Cardiac septum (tissue), 1 donor: ENCODE results near the gene BIRC2. TPM values are rescaled to one million over a fixed set of nuclear protein-coding genes. Genes with fewer than 3 reads are reported as not detected.

Source experiments
- DNase-seq: peaks from one replicate; pipeline ENCODE4 v3.0.0-alpha.2; 2020; ENCODE audit warnings: low spot score
- intact Hi-C: fragments of 100-400 bp; cut with DNase I; formaldehyde crosslinking; loops from one replicate; pipeline ENCODE4 v1.14.0; 2022
- total RNA-seq: library from RNA; stranded (reverse); fragmentation: NEBNext Ultra II Directional; extraction: Animal tissue kit (Norgen Biotek cat#: 25700); gene quantifications from one replicate; pipeline ENCODE4 v1.2.1, GENCODE V29; 2021
- donor health status: DM: no; HTN: no; CAD: no.

The BIRC2 gene
- total RNA-seq, 1 donor from 2014 or later, result 31.5 TPM

DNA sequence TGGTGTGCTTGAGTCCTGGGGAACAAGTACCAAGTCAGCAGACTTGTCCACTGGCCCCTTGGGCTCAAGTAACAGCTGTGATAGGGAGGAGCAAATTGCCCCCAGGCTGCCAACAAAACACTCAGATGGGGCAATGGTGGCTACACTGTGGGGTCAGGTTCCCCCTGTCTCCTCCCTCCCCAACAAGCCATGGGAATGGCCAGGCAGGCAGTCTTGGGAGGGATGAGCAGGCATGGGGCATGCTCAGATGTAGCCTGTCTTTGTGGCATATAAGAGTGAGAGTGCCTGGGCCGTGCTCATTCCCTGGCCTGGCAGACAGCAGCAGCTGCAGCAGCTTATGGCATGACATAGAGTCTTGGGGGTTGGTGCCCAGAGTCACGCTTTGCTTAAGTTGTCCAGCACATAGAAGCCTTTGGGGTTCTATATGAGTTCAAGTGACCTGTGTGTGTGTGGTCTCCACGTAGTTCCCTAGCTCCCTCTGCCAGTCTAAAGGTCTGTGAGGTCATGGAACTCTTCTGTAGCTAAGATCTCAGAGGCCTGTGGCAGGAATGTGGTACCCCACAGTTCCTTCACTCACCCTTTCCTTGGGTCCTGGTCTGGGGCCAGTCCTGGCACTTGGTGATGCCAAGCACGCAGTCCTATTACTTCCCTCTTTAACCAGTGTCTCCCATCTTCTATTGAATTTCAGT lies 44.7 kb downstream of the BIRC2 start:
- DNase-seq, result no peak
- intact Hi-C loops, result loop anchor here (2.0 to 10.0 kb wide), 2 partner anchors 53 to 103 kb away; no protein-coding TSS in a partner anchor

GRCh38 chr11:102393272-102393730 lies 46.3 kb downstream of the BIRC2 start:
- DNase-seq, result no peak
- intact Hi-C loops, result loop anchor here (10.0 kb wide), 1 partner anchor 52 kb away; no protein-coding TSS in a partner anchor

DNA sequence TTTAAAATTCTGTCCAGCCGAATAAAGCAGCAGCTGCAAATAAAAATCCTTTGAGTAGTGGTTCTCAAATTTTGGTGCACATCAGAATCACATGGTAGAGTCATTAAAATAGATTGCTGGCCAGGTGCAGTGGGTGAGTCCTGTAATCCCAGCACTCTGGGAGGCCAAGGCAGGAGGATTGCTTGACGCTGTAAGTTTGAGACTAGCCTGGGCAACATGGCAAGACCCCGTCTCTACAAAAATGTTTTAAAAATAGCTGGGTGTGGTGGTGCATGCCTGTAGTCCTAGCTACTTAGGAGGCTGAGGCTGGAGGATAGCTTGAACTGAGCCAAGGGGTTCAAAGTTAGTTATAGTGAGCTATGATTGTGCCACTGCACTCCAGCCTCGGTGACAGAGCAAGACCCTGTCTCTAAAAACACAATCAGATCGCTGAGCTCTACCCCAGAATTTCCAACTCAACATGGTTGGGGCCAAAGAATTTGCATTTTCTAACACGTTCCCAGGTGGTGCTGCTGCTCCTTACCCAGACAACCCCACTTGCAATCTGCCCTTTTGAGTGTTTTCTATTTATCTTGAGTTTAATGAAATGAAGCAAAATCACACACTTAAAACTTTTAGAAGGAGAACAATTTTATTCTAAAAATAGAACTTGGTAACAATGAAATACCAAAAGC lies 48.8 kb downstream of the BIRC2 start:
- intact Hi-C loops, result loop anchor here (10.0 kb wide), 1 partner anchor 49 kb away; no protein-coding TSS in a partner anchor

GRCh38 chr11:102396708-102397563 lies 49.9 kb downstream of the BIRC2 start:
- intact Hi-C loops, result loop anchor here (10.0 kb wide), 1 partner anchor 48 kb away; no protein-coding TSS in a partner anchor
- no peak for DNase-seq

More for the DNA sequence above, 48.8 kb downstream of the BIRC2 start:
- no peak for DNase-seq

DNA sequence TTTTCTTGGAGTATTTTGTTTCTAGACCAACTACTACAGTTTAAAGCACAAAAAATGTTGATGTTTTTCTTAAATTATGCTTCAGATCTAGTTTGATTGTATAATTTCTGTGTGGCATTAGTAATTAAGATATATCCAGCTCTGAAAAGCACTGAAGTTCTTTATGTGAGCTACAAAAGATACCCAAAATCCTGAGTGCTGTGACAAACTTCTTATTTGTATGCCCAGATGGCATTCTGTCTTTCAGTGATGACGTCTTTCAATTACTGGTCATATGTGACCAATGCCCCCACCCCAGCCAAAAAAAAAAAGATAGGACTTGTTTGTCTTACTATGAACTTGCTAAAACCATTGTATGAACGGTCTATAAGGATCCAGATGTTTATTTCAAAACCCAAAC lies 51.3 kb downstream of the BIRC2 start:
- intact Hi-C loops, result loop anchor here (10.0 kb wide), 1 partner anchor 47 kb away; no protein-coding TSS in a partner anchor
- no peak for DNase-seq

DNA sequence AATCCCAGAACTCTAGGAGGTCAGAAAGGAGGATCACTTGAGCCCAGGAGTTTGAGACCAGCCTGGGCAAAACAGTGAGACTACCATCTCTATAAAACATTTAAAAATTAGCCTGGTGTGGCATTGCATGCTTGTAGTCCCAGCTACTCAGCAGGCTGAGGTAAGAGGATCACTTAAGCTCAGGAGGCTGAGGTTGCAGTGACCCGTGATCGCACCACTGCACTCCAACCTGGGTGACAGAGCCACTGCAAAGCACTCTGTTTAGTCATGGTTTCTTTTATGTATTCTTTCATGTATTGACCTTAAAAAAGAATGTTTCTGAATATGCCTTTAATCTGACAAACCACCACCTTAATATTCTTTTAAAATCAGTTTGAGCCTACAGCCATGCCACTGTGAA lies 52.2 kb downstream of the BIRC2 start:
- intact Hi-C loops, result loop anchor here (10.0 kb wide), 1 partner anchor 46 kb away; no protein-coding TSS in a partner anchor

GRCh38 chr11:102400603-102401002 lies 53.6 kb downstream of the BIRC2 start:
- intact Hi-C loops, result no loop called here

More for the DNA sequence above, 52.2 kb downstream of the BIRC2 start:
- no peak for DNase-seq

DNA sequence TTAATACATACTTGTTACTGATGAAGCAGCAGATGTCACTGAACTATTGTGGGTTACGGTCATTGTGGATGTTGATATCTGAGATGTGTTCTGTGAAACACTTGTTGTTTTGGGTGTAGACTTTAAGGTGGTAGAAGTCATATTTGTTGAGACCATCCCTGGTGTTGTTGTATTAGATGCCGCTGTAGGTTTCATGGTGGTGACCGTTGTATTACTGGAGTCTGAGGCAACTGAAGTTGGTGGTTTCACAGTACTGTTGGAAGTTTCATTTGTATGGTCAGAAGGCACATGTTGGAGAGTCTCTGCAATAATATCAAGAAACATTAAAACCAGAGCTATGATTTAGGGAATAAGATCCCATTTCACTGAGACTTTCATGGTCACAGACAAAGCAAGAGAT lies 54.9 kb downstream of the BIRC2 start:
- intact Hi-C loops, result no loop called here

More at GRCh38 chr11:102400603-102401002, 53.6 kb downstream of the BIRC2 start:
- no peak for DNase-seq

DNA sequence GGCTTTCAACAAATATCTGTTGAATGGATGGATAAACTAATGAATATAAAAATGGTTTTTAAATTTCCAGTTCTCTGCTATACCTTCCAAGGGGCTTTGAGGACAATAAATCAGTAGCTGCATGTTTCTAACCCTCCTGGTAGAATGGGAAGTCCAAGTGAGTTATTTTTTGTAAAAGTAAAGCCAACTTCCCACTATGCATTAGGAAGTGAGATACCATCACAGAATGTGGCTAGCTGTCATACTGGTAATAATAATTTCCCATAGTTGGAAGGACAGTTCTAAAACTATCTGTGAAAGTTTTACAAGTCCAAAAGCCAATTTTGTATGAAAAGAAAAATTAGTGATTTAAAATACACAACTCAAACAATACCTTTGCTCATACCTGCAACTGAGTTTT lies 55.5 kb downstream of the BIRC2 start:
- no peak for DNase-seq
- intact Hi-C loops, result no loop called here

More for the DNA sequence above, 54.9 kb downstream of the BIRC2 start:
- DNase-seq, result no peak

GRCh38 chr11:102405501-102405900 lies 58.5 kb downstream of the BIRC2 start:
- intact Hi-C loops, result no loop called here
- no peak for DNase-seq

DNA sequence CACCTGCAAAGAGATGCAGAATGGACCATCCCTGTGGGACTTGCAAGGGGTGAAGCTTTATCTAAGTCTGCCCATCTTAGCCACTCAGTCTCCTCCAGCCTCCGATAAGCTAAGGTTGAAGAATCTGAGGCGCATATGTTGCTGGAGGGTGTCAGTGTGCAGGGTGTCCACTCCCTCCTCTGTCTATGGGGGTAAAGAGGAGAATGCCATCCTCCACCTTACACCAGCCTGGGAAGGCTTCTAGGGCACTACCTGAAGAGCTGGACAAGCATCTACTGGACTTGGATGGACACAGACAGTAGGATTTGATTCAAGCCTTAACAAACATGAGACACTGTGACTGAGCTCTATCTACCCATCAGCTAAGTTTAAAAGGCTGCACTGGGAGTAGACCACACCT lies 59.1 kb downstream of the BIRC2 start:
- no peak for DNase-seq
- intact Hi-C loops, result no loop called here

- intact Hi-C loops, result no loop called here
- no peak for DNase-seq
These were observed 60.9 kb downstream of the BIRC2 start for GRCh38 chr11:102407901-102408300.

DNA sequence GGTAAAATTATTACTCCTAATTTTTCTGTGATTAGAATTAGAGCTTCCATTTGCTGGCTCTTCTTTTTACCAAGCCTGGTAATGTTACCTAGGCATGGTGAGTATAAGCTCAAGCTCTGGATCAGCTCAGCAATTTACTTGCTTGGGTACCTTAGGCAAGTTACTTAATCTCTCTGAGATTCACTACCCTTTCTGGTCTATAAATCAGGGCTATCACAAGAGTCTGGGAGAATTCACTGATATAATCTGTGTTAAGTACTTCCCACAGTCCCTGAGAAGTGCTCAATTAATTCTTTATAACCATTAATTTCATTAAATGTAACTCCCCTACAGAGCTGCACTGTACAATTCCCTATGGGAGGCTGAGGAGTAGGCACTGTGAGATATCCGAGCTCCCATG lies 61.3 kb downstream of the BIRC2 start:
- intact Hi-C loops, result no loop called here

GRCh38 chr11:102410382-102410784 lies 63.4 kb downstream of the BIRC2 start:
- DNase-seq, result no peak
- intact Hi-C loops, result no loop called here

More for the DNA sequence above, 61.3 kb downstream of the BIRC2 start:
- DNase-seq, result no peak

GRCh38 chr11:102411142-102411541 lies 64.1 kb downstream of the BIRC2 start:
- no peak for DNase-seq
- intact Hi-C loops, result no loop called here

- intact Hi-C loops, result no loop called here
- DNase-seq, result no peak
These were observed 66.5 kb downstream of the BIRC2 start for GRCh38 chr11:102413497-102413896.

- no peak for DNase-seq
- intact Hi-C loops, result no loop called here
These were observed 67.5 kb downstream of the BIRC2 start for GRCh38 chr11:102414559-102414958.

- no peak for DNase-seq
These were observed 68.4 kb downstream of the BIRC2 start for GRCh38 chr11:102415304-102415916.

GRCh38 chr11:102416976-102417375 lies 70.0 kb downstream of the BIRC2 start:
- intact Hi-C loops, result no loop called here
- DNase-seq, result no peak

More at GRCh38 chr11:102415304-102415916, 68.4 kb downstream of the BIRC2 start:
- intact Hi-C loops, result no loop called here
